D721Med (cell line): ENCODE results near the gene PRR7.

Experiments
- DNase-seq: peaks from one replicate; pipeline ENCODE4 v3.0.0; 2011; ENCODE audit warnings: low spot score; ENCODE audit not compliant: insufficient read length
- FAIRE-seq: peaks from 2 replicates; lab custom pipeline; 2011; peaks lifted over from hg19 to GRCh38; lab: Jason Lieb, UNC
- CTCF ChIP-seq: IDR thresholded peaks from 2 replicates; pipeline ENCODE4 v1.5.1; 2012; ENCODE audit warnings: mild to moderate bottlenecking, control low read depth; ENCODE audit not compliant: insufficient read depth; ENCODE audit errors: missing control alignments

The PRR7 gene

GRCh38 chr5:177403792-177404640 lies 42.6 kb upstream of the PRR7 start:
- peak; percentile 64 for TF ChIP-seq CTCF
- DNase-seq = peak; percentile 93
- no peak for FAIRE-seq

- no peak for TF ChIP-seq CTCF
- DNase-seq (no peak), FAIRE-seq (no peak)
Observed at GRCh38 chr5:177404641-177405179, 41.9 kb upstream of the PRR7 start.

- no peak for TF ChIP-seq CTCF
- FAIRE-seq (no peak), DNase-seq (no peak)
Observed at GRCh38 chr5:177405312-177405711, 41.3 kb upstream of the PRR7 start.

GRCh38 chr5:177405805-177406204 lies 40.8 kb upstream of the PRR7 start:
- FAIRE-seq (no peak), DNase-seq (no peak)
- no peak for TF ChIP-seq CTCF

GRCh38 chr5:177409043-177409801 lies 37.4 kb upstream of the PRR7 start, which contains the start of gene F12:
TSS of gene F12 (minus strand) at chr5:177409564. CDS start at chr5:177409527, 37 bp downstream.
- DNase-seq (no peak), FAIRE-seq (no peak)
- no peak for TF ChIP-seq CTCF

- DNase-seq (no peak), FAIRE-seq (no peak)
- TF ChIP-seq CTCF = no peak
Observed at GRCh38 chr5:177410575-177410974, 36.0 kb upstream of the PRR7 start.
